Subcutaneous adipose tissue (tissue), 4 donors: ENCODE data around the gene RASD2. TPM values are rescaled to one million over a fixed set of nuclear protein-coding genes. Genes with fewer than 3 reads are reported as not detected.

ENCODE experiments used
- total RNA-seq, 4 donors: library from RNA; depleted of rRNA; stranded (reverse); fragments of >200 nt; gene quantifications; one replicate each; pipeline ENCODE4 v1.1.0, GENCODE V29; 2016
- TF ChIP-seq, protein P1 (sequence below): fragments of 450-650 bp; IDR thresholded peaks from one replicate; pipeline ENCODE4 v1.5.1; 2016; ENCODE audit warnings: low read depth, mild to moderate bottlenecking, control low read depth, antibody characterized with exemption, moderate library complexity

Gene RASD2
- total RNA-seq, 4 donors from 2014 or later: 0.16 to 1.9 (median 0.31) TPM

DNA sequence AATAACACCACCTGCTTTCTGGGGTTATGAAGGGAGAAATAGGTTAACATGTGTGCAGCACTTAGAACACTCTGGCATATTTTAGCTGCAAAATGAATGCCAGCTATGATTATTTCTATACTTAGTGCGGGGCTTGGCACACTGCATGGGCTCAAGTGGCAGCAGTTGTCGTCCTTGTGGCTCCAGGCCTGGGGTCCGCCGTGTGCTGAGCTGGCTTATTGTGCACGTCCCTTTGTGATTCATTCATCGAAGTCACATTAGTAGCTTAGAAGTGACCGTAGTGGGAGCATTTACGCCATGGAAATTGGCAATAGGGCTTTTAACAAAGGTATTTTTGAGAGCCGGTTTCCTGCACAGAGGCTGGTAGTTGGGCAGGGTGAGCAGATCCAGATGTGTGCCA, 4.2 kb downstream of the RASD2 start:
- TF ChIP-seq, protein P1, sequence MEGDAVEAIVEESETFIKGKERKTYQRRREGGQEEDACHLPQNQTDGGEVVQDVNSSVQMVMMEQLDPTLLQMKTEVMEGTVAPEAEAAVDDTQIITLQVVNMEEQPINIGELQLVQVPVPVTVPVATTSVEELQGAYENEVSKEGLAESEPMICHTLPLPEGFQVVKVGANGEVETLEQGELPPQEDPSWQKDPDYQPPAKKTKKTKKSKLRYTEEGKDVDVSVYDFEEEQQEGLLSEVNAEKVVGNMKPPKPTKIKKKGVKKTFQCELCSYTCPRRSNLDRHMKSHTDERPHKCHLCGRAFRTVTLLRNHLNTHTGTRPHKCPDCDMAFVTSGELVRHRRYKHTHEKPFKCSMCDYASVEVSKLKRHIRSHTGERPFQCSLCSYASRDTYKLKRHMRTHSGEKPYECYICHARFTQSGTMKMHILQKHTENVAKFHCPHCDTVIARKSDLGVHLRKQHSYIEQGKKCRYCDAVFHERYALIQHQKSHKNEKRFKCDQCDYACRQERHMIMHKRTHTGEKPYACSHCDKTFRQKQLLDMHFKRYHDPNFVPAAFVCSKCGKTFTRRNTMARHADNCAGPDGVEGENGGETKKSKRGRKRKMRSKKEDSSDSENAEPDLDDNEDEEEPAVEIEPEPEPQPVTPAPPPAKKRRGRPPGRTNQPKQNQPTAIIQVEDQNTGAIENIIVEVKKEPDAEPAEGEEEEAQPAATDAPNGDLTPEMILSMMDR: no peak

DNA sequence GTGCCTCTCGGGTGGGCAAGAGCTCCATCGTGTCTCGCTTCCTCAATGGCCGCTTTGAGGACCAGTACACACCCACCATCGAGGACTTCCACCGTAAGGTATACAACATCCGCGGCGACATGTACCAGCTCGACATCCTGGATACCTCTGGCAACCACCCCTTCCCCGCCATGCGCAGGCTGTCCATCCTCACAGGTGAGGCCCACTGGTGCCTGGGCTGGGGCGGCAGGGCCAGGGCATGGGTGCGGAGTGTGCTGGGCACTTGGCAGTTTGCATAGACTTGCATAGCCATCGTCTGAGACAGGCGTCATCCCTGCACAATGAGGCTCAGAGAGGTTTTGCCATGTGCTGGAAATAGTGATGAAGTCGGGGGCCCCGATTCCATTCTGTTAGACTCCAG, 6.3 kb downstream of the RASD2 start:
- TF ChIP-seq, protein P1: no peak

DNA sequence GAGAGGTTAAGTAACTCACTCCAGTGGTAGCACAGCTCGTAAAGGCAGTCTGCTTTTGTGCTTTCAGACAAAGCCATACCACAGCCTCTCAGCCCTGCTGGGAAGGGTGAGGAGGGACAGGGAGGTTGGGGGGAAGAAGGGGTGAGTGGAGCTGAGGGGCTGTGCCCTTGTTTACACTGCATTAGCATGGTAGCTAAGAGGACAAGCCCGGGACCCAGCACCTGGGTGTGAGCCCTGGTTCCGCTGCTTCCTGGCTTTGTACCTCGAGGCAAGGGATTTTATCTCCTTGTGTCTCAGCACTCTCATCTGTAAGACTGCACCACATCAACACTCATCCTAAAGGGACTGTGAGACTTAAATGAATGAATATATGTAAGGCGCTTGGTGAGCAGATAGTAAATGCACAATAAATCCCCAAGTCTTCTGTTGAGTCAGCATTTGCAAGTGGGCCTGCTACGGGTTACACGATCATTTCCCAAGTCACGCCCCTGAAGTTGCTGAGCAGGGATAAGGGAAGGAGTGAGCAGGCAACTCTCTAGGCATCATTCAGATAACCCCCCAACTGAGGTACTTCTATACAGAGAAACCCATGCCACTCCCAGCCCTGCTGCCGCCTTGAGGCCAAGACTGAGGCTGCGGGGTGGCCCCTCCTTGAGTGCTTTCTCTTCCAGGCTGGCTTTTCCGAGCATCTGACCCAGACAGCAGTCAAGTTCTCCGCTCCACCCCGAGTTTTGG, 7.5 kb downstream of the RASD2 start:
- TF ChIP-seq, protein P1: no peak

DNA sequence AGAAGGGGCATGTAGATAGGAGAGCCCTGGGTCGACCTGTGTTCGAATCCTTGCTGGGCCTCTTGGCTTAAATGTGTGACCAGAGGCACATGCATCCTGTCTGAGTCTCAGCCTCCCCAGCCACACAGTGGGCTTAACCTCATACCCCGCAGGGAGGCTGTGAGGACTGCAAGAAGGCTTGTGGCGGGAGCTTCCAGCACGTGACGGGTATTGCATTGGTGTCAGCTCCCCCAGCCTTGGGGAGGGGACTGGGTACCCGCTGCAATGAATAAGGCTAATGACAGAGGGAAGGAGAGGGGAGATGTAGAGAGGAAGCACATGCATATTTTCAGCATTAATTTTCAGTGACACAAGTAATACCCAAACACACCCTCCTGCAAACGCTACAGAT, 8.1 kb downstream of the RASD2 start:
- TF ChIP-seq, protein P1: no peak

DNA sequence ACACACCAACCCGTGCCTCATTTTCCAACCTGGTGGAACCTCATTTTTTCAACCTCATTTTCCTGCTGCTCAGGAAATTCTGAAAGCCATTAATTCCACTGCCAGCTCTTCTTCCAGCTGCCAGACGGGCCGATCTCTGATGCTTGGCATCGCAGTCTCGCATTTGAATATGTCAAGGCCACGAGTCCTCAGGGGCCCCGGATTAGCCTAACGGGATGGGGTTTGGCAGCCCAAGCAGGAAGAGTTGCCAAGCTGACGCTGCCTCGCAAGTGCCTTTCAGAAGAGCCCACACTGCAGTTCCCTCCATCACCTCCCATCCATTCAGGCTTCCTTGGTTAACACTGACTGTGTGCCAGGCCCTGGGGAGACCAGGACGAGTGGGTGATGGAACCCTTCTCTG, 8.7 kb downstream of the RASD2 start:
- TF ChIP-seq, protein P1: no peak

DNA sequence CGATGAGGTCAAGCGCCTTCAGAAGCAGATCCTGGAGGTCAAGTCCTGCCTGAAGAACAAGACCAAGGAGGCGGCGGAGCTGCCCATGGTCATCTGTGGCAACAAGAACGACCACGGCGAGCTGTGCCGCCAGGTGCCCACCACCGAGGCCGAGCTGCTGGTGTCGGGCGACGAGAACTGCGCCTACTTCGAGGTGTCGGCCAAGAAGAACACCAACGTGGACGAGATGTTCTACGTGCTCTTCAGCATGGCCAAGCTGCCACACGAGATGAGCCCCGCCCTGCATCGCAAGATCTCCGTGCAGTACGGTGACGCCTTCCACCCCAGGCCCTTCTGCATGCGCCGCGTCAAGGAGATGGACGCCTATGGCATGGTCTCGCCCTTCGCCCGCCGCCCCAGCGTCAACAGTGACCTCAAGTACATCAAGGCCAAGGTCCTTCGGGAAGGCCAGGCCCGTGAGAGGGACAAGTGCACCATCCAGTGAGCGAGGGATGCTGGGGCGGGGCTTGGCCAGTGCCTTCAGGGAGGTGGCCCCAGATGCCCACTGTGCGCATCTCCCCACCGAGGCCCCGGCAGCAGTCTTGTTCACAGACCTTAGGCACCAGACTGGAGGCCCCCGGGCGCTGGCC, 11.0 kb downstream of the RASD2 start:
- TF ChIP-seq, protein P1: no peak

DNA sequence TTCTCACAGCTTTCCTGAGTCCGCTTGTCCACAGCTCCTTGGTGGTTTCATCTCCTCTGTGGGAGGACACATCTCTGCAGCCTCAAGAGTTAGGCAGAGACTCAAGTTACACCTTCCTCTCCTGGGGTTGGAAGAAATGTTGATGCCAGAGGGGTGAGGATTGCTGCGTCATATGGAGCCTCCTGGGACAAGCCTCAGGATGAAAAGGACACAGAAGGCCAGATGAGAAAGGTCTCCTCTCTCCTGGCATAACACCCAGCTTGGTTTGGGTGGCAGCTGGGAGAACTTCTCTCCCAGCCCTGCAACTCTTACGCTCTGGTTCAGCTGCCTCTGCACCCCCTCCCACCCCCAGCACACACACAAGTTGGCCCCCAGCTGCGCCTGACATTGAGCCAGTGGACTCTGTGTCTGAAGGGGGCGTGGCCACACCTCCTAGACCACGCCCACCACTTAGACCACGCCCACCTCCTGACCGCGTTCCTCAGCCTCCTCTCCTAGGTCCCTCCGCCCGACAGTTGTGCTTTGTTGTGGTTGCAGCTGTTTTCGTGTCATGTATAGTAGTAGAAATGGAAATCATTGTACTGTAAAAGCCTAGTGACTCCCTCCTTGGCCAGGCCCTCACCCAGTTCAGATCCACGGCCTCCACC, 11.7 kb downstream of the RASD2 start:
- TF ChIP-seq, protein P1: no peak
